IMR-90 (cell line): ENCODE data around the gene PIH1D1. TPM values are rescaled to one million over a fixed set of nuclear protein-coding genes. Genes with fewer than 3 reads are reported as not detected.

ENCODE experiments used
- ATAC-seq: fragments of 200-7000 bp; cut with Tn5 transposase; 2 replicates; pipeline ENCODE4 v1.9.1; 2020; ENCODE audit warnings: low read depth, mild to moderate bottlenecking, moderate library complexity
- BruUV-seq: library from RNA; stranded (reverse); fragments of 400-500 nt; replicated peaks from 2 replicates; lab custom pipeline; 2021; lab: Mats Ljungman, UMichigan
- CTCF ChIA-PET: fragments of 300-600 bp; formaldehyde crosslinking; extraction: SDS; loops from one replicate; lab custom pipeline; 2021; ENCODE audit warnings: antibody characterized with exemption; lab: Yijun Ruan, JAX
- POLR2A ChIA-PET: fragments of 300-600 bp; sonication (Branson Sonifier 250); formaldehyde crosslinking; loops from one replicate; lab custom pipeline; 2022; ENCODE audit warnings: antibody characterized with exemption; ENCODE audit not compliant: unreplicated experiment; lab: Charles Lee
- DNase-seq: peaks from one replicate; pipeline ENCODE4 v3.0.0; 2013
- H2AFZ ChIP-seq: replicated peaks from 2 replicates; pipeline ENCODE3; 2013; ENCODE audit warnings: low read length, mild to moderate bottlenecking; ENCODE audit not compliant: poor library complexity
- H2AK5ac ChIP-seq: 2 replicates; pipeline ENCODE4 v1.6.1; 2013; ENCODE audit warnings: low read depth, low read length, inconsistent platforms
- H2AK9ac ChIP-seq: replicated peaks from 2 replicates; pipeline ENCODE3; 2013; ENCODE audit warnings: mild to moderate bottlenecking, low read depth, low read length, moderate library complexity; ENCODE audit not compliant: poor library complexity
- H2BK120ac ChIP-seq: 2 replicates; pipeline ENCODE4 v1.6.1; 2013; ENCODE audit warnings: low read depth, low read length, inconsistent platforms
- H2BK15ac ChIP-seq: 3 replicates; pipeline ENCODE4 v1.6.1; 2013; ENCODE audit warnings: low read depth, low read length, inconsistent platforms
- H2BK20ac ChIP-seq: 2 replicates; pipeline ENCODE4 v1.6.1; 2013; ENCODE audit warnings: low read depth, mild to moderate bottlenecking, inconsistent platforms, low read length, moderate library complexity
- H2BK5ac ChIP-seq: 2 replicates; pipeline ENCODE4 v1.6.1; 2013; ENCODE audit warnings: mild to moderate bottlenecking, low read depth, low read length, inconsistent platforms; ENCODE audit not compliant: poor library complexity, severe bottlenecking
- H3K14ac ChIP-seq: replicated peaks from 2 replicates; pipeline ENCODE4 v1.6.1; 2013; ENCODE audit warnings: low read depth, low read length, inconsistent platforms
- H3K18ac ChIP-seq: 2 replicates; pipeline ENCODE4 v1.6.1; 2013; ENCODE audit warnings: low read depth, low read length, control low read depth
- H3K23ac ChIP-seq: 2 replicates; pipeline ENCODE4 v1.6.1; 2013; ENCODE audit warnings: low read depth, low read length, inconsistent platforms
- H3K27ac ChIP-seq: 2 replicates; pipeline ENCODE4 v1.5.1; 2013; ENCODE audit warnings: mild to moderate bottlenecking, control low read depth, low read length; ENCODE audit not compliant: insufficient read depth
- H3K27me3 ChIP-seq: 2 replicates; pipeline ENCODE4 v1.6.1; 2013; ENCODE audit warnings: low read length; ENCODE audit not compliant: control insufficient read depth, insufficient read depth
- H3K36me3 ChIP-seq: 2 replicates; pipeline ENCODE4 v1.6.1; 2013; ENCODE audit warnings: low read length, mixed read lengths; ENCODE audit not compliant: control insufficient read depth, insufficient read depth
- H3K4ac ChIP-seq: 2 replicates; pipeline ENCODE4 v1.6.1; 2013; ENCODE audit warnings: low read depth, low read length, inconsistent platforms
- H3K4me1 ChIP-seq: 2 replicates; pipeline ENCODE4 v1.6.1; 2013; ENCODE audit warnings: low read length, mixed read lengths; ENCODE audit not compliant: control insufficient read depth, insufficient read depth
- H3K4me2 ChIP-seq: 2 replicates; pipeline ENCODE4 v1.6.1; 2013; ENCODE audit warnings: low read depth, mild to moderate bottlenecking, control low read depth, low read length, moderate library complexity
- H3K4me3 ChIP-seq: 2 replicates; pipeline ENCODE4 v1.5.1; 2013; ENCODE audit warnings: low read depth, mild to moderate bottlenecking, control low read depth, low read length, moderate library complexity; ENCODE audit not compliant: insufficient read depth
- H3K56ac ChIP-seq: 2 replicates; pipeline ENCODE4 v1.6.1; 2013; ENCODE audit warnings: low read length, inconsistent platforms; ENCODE audit not compliant: insufficient read depth; ENCODE audit errors: extremely low read depth
- H3K79me1 ChIP-seq, 2 experiments: 2 replicates each; pipeline ENCODE4 v1.6.1; 2013; ENCODE audit warnings: low read length in 2 of 2, inconsistent platforms in 1 of 2, low read depth in 1 of 2
- H3K9ac ChIP-seq: 2 replicates; pipeline ENCODE4 v1.6.1; 2013; ENCODE audit warnings: low read depth, low read length, control low read depth
- H3K9me1 ChIP-seq: 2 replicates; pipeline ENCODE4 v1.6.1; 2013; ENCODE audit warnings: low read length, inconsistent platforms; ENCODE audit not compliant: insufficient read depth
- H3K9me3 ChIP-seq: 2 replicates; pipeline ENCODE4 v1.6.1; 2013; ENCODE audit warnings: low read length; ENCODE audit not compliant: control insufficient read depth, insufficient read depth
- H4K20me1 ChIP-seq: 2 replicates; pipeline ENCODE4 v1.6.1; 2013; ENCODE audit warnings: low read length, inconsistent platforms; ENCODE audit not compliant: insufficient read depth
- H4K5ac ChIP-seq: 2 replicates; pipeline ENCODE4 v1.6.1; 2013; ENCODE audit warnings: mild to moderate bottlenecking, low read depth, low read length, control low read depth
- H4K8ac ChIP-seq, 2 experiments: 2 replicates each; pipeline ENCODE4 v1.6.1; 2013; ENCODE audit warnings: low read depth in 2 of 2, low read length in 2 of 2, control low read depth in 1 of 2, inconsistent platforms in 1 of 2
- H4K91ac ChIP-seq: 2 replicates; pipeline ENCODE4 v1.6.1; 2013; ENCODE audit warnings: low read depth, low read length, inconsistent platforms; ENCODE audit not compliant: insufficient read depth
- BHLHE40 ChIP-seq: fragments of 150-350 bp; IDR thresholded peaks from 2 replicates; pipeline ENCODE4 v1.6.1; 2016; ENCODE audit warnings: mild to moderate bottlenecking, low read depth, low read length
- CEBPB ChIP-seq: IDR thresholded peaks from 2 replicates; pipeline ENCODE4 v1.6.1; 2012; ENCODE audit warnings: low read depth, low read length, improper control_type of control experiment
- CHD1 ChIP-seq: IDR thresholded peaks from 2 replicates; pipeline ENCODE4 v1.6.1; 2012; ENCODE audit warnings: low read depth, low read length, improper control_type of control experiment
- FOS ChIP-seq: fragments of 150-350 bp; IDR thresholded peaks from 2 replicates; pipeline ENCODE4 v1.6.1; 2016; ENCODE audit warnings: low read depth, low read length
- MAFK ChIP-seq: IDR thresholded peaks from 2 replicates; pipeline ENCODE4 v1.6.1; 2012; ENCODE audit warnings: low read depth, low read length, improper control_type of control experiment
- MAZ ChIP-seq: IDR thresholded peaks from 2 replicates; pipeline ENCODE4 v1.6.1; 2012; ENCODE audit warnings: low read depth, mild to moderate bottlenecking, low read length, improper control_type of control experiment, moderate library complexity, borderline replicate concordance
- MXI1 ChIP-seq: IDR thresholded peaks from 2 replicates; pipeline ENCODE4 v1.6.1; 2012; ENCODE audit warnings: low read depth, mild to moderate bottlenecking, low read length, moderate library complexity, borderline replicate concordance
- NFE2L2 ChIP-seq: fragments of 150-350 bp; IDR thresholded peaks from 2 replicates; pipeline ENCODE4 v1.6.1; 2016; ENCODE audit warnings: low read depth, mild to moderate bottlenecking, low read length
- POLR2A ChIP-seq: IDR thresholded peaks from 2 replicates; pipeline ENCODE4 v1.6.1; 2012; ENCODE audit warnings: mild to moderate bottlenecking, low read depth, low read length
- RAD21 ChIP-seq: IDR thresholded peaks from 2 replicates; pipeline ENCODE4 v1.6.1; 2012; ENCODE audit warnings: low read length, improper control_type of control experiment
- RCOR1 ChIP-seq: IDR thresholded peaks from 2 replicates; pipeline ENCODE4 v1.6.1; 2012; ENCODE audit warnings: mild to moderate bottlenecking, low read length, improper control_type of control experiment; ENCODE audit not compliant: insufficient replicate concordance
- RFX5 ChIP-seq: IDR thresholded peaks from 2 replicates; pipeline ENCODE4 v1.8.0; 2012; ENCODE audit warnings: low read depth, mild to moderate bottlenecking, low read length, moderate library complexity
- SMC3 ChIP-seq: fragments of 150-350 bp; IDR thresholded peaks from 2 replicates; pipeline ENCODE4 v1.6.1; 2016; ENCODE audit warnings: low read depth, mild to moderate bottlenecking, antibody characterized with exemption, low read length, moderate library complexity
- WGBS, 2 experiments: methylation state at CpG; one replicate each; pipeline versions ENCODE4 v1.1.5 to v1.1.7; 2013; ENCODE audit warnings: missing lambda C conversion rate in 2 of 2; ENCODE audit not compliant: insufficient read length in 1 of 2; ENCODE audit errors: extremely low coverage in 2 of 2; 5-methylcytosine and 5-hydroxymethylcytosine counted together
- dilution Hi-C: fragments of 300-500 bp; cut with HindIII; formaldehyde crosslinking; loops from one replicate; pipeline ENCODE4 v1.14.3; 2018; ENCODE audit warnings: low sequenced_read_pairs; ENCODE audit not compliant: unreplicated experiment
- in situ Hi-C: fragments of 300-500 bp; cut with MboI; formaldehyde crosslinking; loops from 3 replicates; pipeline ENCODE4 v1.14.3; 2019; ENCODE audit warnings: low sequenced_read_pairs, inconsistent platforms, mixed read lengths
- intact Hi-C: fragments of 100-400 bp; cut with micrococcal nuclease; formaldehyde crosslinking; loops from 2 replicates; pipeline ENCODE4 v1.10.0; 2022
- polyA plus RNA-seq, 3 experiments: library from polyadenylated mRNA; depleted of rRNA; stranded (reverse); fragments of >200 nt; gene quantifications; 2 replicates each; pipeline ENCODE4 v1.2.3, GENCODE V29; 2012; ENCODE audit warnings: low replicate concordance in 1 of 3
- total RNA-seq: library from RNA; depleted of rRNA; stranded (reverse); fragments of >200 nt; gene quantifications from 2 replicates; pipeline ENCODE4 v1.2.3, GENCODE V29; 2012
- TF ChIP-seq, protein P1 (sequence below): fragments of 150-350 bp; IDR thresholded peaks from 2 replicates; pipeline ENCODE4 v1.6.1; 2016; ENCODE audit warnings: low read depth, mild to moderate bottlenecking, low read length, moderate library complexity, borderline replicate concordance
- TF ChIP-seq, protein P2 (sequence below): fragments of 150-350 bp; IDR thresholded peaks from 2 replicates; pipeline ENCODE4 v1.6.1; 2017; ENCODE audit warnings: mild to moderate bottlenecking, antibody characterized with exemption, low read length, low read depth
- TF ChIP-seq, protein P3 (sequence below): conservative IDR thresholded peaks from 2 replicates; pipeline ENCODE4 v1.5.1; 2012; ENCODE audit warnings: mild to moderate bottlenecking, low read depth, low read length, improper control_type of control experiment

PIH1D1 gene
- total and polyA plus RNA-seq, 2 of the 4 experiments (the other 2 are of a cell fraction) = 77.9 to 122 TPM

DNA sequence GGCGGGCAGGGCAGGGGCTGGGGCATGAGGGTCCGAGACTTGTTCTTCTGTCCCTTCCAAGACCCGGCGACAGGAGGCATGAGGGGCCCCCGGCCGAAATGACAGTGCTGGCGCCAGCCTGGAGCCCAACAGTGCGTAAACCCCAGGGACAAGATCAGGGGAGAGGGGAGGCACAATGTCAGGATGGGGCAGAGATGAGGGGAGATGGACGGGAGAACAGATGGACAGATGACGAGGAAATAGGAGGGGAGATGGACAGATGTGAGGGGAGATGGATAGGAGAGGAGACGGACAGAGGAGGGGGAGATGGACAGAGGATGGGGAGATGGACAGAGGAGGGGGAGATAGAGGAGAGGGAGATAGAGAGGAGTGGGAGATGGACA lies 22.9 kb upstream of the PIH1D1 start:
- Histone ChIP-seq H3K27ac (peak overlapping the region; percentile 49), H3K9me3 (no peaks in the 10 kb centered on the region), H3K9me1 (peaks cover 12% of the 10 kb centered on the region; the same call in 1 of the 2 replicates), H3K23ac (peak overlapping the region; percentile 69), H3K27me3 (no peaks in the 10 kb centered on the region), H2AFZ (peak overlapping the region; percentile 96), H3K14ac (peak overlapping the region; percentile 92), H4K8ac (peak overlapping the region; percentile 85 to 96), H3K4ac (peak overlapping the region; percentile 96), H2BK5ac (peak overlapping the region; percentile 5), H3K4me1 (peaks cover 11% of the 10 kb centered on the region; the same call in 1 of the 2 replicates), H4K5ac (peak overlapping the region; percentile 78), H2BK15ac (peak overlapping the region; percentile 58; the same call in 1 of the 3 replicates), H3K79me1 (peaks cover 0 to 8% of the 10 kb centered on the region in 2 experiments; a peak in 2 of 4 replicates), H2AK9ac (peak overlapping the region; percentile 96), H3K9ac (peak overlapping the region; percentile 82), H3K4me2 (peak overlapping the region; percentile 93), H3K4me3 (peak overlapping the region; percentile 59), H3K56ac (peak overlapping the region; percentile 40), H4K91ac (peak overlapping the region; percentile 81), H3K18ac (peak overlapping the region; percentile 65; the same call in 1 of the 2 replicates), H3K36me3 (peaks cover 1% of the 10 kb centered on the region; the same call in 1 of the 2 replicates), H4K20me1 (no peaks in the 10 kb centered on the region), H2BK120ac (peak overlapping the region; percentile 70), H2BK20ac (0 out of 2 replicates have a peak overlapping the region, but pooled peaks have one; percentile 48), H2AK5ac (peak overlapping the region; percentile 99)
- ChIA-PET POLR2A (no interaction called here), CTCF (interaction anchor here (1.2 kb wide), 1 partner anchor 21 kb away, joined by 4 read pairs; the partner anchor contains the start of gene ALDH16A1)
- TF ChIP-seq RCOR1 (no peak), CHD1 (no peak), CEBPB (no peak), FOS (no peak), NFE2L2 (no peak), MAFK (no peak), MXI1 (no peak), RAD21 (no peak), POLR2A (no peak), MAZ (no peak), SMC3 (no peak), BHLHE40 (no peak), RFX5 (no peak)
- TF ChIP-seq, protein P1, sequence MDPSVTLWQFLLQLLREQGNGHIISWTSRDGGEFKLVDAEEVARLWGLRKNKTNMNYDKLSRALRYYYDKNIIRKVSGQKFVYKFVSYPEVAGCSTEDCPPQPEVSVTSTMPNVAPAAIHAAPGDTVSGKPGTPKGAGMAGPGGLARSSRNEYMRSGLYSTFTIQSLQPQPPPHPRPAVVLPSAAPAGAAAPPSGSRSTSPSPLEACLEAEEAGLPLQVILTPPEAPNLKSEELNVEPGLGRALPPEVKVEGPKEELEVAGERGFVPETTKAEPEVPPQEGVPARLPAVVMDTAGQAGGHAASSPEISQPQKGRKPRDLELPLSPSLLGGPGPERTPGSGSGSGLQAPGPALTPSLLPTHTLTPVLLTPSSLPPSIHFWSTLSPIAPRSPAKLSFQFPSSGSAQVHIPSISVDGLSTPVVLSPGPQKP = no peak
- TF ChIP-seq, protein P2, sequence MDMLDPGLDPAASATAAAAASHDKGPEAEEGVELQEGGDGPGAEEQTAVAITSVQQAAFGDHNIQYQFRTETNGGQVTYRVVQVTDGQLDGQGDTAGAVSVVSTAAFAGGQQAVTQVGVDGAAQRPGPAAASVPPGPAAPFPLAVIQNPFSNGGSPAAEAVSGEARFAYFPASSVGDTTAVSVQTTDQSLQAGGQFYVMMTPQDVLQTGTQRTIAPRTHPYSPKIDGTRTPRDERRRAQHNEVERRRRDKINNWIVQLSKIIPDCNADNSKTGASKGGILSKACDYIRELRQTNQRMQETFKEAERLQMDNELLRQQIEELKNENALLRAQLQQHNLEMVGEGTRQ = no peak
- TF ChIP-seq, protein P3, sequence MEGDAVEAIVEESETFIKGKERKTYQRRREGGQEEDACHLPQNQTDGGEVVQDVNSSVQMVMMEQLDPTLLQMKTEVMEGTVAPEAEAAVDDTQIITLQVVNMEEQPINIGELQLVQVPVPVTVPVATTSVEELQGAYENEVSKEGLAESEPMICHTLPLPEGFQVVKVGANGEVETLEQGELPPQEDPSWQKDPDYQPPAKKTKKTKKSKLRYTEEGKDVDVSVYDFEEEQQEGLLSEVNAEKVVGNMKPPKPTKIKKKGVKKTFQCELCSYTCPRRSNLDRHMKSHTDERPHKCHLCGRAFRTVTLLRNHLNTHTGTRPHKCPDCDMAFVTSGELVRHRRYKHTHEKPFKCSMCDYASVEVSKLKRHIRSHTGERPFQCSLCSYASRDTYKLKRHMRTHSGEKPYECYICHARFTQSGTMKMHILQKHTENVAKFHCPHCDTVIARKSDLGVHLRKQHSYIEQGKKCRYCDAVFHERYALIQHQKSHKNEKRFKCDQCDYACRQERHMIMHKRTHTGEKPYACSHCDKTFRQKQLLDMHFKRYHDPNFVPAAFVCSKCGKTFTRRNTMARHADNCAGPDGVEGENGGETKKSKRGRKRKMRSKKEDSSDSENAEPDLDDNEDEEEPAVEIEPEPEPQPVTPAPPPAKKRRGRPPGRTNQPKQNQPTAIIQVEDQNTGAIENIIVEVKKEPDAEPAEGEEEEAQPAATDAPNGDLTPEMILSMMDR = no peak
- DNase-seq = no peak
- dilution Hi-C loops (no loop called here), intact Hi-C loops (loop anchor here (1.0 kb wide), 2 partner anchors 73 to 96 kb away; no protein-coding TSS in a partner anchor), in situ Hi-C loops (no loop called here)
- peak; percentile 16 for ATAC-seq
- 12% methylated on average over 10 of the region's 11 CpGs; no CpG with 5 or more reads in 1 of the 2 experiments for WGBS, 2 experiments
- no TSS peak for BruUV-seq
